Measurements from ENCODE around the gene WDR91.

The WDR91 gene

DNA sequence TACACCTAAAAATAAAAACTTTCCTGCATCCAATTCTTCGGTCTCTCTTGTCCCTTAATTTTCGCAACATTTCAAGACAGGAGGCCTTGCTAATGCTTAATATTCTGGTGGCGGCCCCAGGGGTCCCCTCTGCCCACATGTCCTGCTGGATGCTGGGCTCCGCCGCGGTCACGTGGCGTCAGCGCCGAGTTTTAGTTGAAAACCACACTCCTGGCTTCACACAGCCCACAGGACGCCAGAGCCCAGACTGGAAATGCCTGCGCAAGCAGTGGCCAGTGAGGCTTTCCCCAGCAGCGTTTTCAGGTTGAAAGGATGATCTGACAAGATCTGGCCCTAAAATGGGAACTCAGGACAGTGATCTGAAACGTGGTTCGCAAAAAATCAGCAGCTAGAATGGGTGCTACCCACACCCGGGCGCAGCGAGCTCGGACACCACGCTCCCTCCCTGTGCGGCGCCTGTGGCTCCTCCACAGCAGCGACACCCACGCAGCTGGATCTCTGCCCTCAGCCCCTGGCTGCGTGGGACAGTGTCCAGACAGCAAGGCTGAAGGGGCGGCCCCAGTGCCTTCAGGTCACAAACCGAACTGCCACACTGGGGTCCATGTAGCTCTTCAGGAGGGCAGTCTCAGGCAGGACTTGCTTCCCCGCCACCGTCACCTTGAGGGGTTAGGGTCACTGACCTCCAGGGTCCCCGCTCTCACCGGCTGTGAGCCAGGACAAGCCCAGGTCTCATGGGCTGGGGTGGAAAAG lies 29.2 kb downstream of the WDR91 start:
- H3K4me3 ChIP-seq (ENCODE audit: low read depth, low read length, poor library complexity, severe bottlenecking), result no peak overlapping the region
- no peak overlapping the region for H3K4me2 ChIP-seq (ENCODE audit: low read length)
- no peaks in the 10 kb centered on the region for H3F3A ChIP-seq (ENCODE audit: insufficient read depth, low read length)
- no peak overlapping the region for H2AFZ ChIP-seq (ENCODE audit: low read length)
- TF ChIP-seq, protein P1, sequence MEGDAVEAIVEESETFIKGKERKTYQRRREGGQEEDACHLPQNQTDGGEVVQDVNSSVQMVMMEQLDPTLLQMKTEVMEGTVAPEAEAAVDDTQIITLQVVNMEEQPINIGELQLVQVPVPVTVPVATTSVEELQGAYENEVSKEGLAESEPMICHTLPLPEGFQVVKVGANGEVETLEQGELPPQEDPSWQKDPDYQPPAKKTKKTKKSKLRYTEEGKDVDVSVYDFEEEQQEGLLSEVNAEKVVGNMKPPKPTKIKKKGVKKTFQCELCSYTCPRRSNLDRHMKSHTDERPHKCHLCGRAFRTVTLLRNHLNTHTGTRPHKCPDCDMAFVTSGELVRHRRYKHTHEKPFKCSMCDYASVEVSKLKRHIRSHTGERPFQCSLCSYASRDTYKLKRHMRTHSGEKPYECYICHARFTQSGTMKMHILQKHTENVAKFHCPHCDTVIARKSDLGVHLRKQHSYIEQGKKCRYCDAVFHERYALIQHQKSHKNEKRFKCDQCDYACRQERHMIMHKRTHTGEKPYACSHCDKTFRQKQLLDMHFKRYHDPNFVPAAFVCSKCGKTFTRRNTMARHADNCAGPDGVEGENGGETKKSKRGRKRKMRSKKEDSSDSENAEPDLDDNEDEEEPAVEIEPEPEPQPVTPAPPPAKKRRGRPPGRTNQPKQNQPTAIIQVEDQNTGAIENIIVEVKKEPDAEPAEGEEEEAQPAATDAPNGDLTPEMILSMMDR (IDR thresholded peaks at IDR 0.05; ENCODE audit: low read length), result no peak
- TF ChIP-seq EZH2 (IDR thresholded peaks at IDR 0.05; ENCODE audit: borderline replicate concordance, low read length), result no peak
- no peaks in the 10 kb centered on the region for H3K27me3 ChIP-seq (ENCODE audit: insufficient read depth, low read length)
- H3K9me3 ChIP-seq (ENCODE audit: low read length), result peaks cover 11% of the 10 kb centered on the region
- no peaks in the 10 kb centered on the region for H4K20me1 ChIP-seq (ENCODE audit: insufficient read depth, low read length)
- H3K79me2 ChIP-seq (ENCODE audit: insufficient read depth, low read length), result no peaks in the 10 kb centered on the region
- H3K9ac ChIP-seq (ENCODE audit: low read length), result no peak overlapping the region
- H3K27ac ChIP-seq (ENCODE audit: low read depth, low read length, poor library complexity, severe bottlenecking), result no peak overlapping the region
- H3K9me2 ChIP-seq (ENCODE audit: low read depth, low read length), result no peaks in the 10 kb centered on the region
- H3K36me3 ChIP-seq (ENCODE audit: insufficient read depth, low read length), result peaks cover 60% of the 10 kb centered on the region
- H3K4me1 ChIP-seq (ENCODE audit: insufficient read depth, low read length, severe bottlenecking), result no peaks in the 10 kb centered on the region

DNA sequence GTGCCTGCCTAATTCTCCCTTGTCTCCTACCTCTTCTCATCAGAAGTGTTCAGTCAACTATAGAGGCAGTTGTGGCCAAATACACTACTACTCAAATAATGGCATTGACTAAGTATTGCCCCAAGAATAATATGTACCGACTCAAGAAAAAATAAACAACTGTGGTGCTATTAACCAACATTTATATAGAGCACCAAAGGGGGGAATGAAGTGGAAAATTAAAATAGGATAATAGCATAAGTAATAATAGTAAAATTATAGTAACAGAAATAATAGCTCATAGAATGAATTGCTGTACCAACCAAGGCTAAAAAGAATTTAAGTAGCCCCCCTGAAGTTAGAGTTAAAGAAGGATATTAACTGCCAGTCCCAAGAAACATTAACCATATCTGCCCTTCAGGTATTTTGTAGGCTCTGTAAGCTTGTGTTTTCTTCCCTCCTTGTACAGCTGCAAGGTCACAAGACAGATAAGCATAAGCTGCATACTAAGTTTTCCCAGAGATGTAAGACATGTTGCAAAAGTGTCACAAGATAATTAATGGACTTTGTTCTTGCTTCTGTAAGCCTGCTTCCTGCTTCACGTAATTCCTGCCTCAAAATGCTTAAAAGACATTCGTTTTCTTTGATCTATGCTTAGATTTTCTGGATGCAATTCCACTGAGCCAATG lies 29.9 kb downstream of the WDR91 start:
- Histone ChIP-seq H3K79me2 (ENCODE audit: insufficient read depth, low read length) (no peaks in the 10 kb centered on the region), H3K9me2 (ENCODE audit: low read depth, low read length) (no peaks in the 10 kb centered on the region), H3K9ac (ENCODE audit: low read length) (no peak overlapping the region), H2AFZ (ENCODE audit: low read length) (no peak overlapping the region), H3K36me3 (ENCODE audit: insufficient read depth, low read length) (peaks cover 53% of the 10 kb centered on the region), H3K4me2 (ENCODE audit: low read length) (no peak overlapping the region), H3F3A (ENCODE audit: insufficient read depth, low read length) (no peaks in the 10 kb centered on the region), H3K27ac (ENCODE audit: low read depth, low read length, poor library complexity, severe bottlenecking) (no peak overlapping the region), H4K20me1 (ENCODE audit: insufficient read depth, low read length) (no peaks in the 10 kb centered on the region), H3K4me3 (ENCODE audit: low read depth, low read length, poor library complexity, severe bottlenecking) (no peak overlapping the region), H3K9me3 (ENCODE audit: low read length) (peaks cover 11% of the 10 kb centered on the region), H3K4me1 (ENCODE audit: insufficient read depth, low read length, severe bottlenecking) (no peaks in the 10 kb centered on the region), H3K27me3 (ENCODE audit: insufficient read depth, low read length) (no peaks in the 10 kb centered on the region)
- no peak for TF ChIP-seq EZH2 (IDR thresholded peaks at IDR 0.05; ENCODE audit: borderline replicate concordance, low read length)
- TF ChIP-seq, protein P1 (IDR thresholded peaks at IDR 0.05; ENCODE audit: low read length), result no peak

DNA sequence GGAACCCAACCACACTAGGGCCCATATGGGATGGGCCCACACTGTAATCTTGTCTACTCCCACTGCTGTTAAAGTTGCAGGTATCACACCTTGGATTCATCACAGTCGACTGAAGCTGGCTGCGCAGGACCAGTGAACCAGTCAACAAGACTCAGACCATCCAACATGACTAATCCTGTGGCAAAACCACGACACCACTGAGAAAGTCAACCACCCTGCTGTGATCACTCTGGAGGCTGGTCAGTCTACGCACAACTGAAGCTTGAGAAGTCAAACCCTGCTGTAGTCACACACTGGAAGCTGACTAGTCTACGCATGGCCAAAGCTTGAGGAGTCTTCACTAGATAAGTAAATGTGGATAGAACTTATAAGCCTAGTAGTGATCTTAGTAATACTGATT lies 31.2 kb downstream of the WDR91 start:
- no peak overlapping the region for H3K4me3 ChIP-seq (ENCODE audit: low read depth, low read length, poor library complexity, severe bottlenecking)
- no peak overlapping the region for H2AFZ ChIP-seq (ENCODE audit: low read length)
- no peaks in the 10 kb centered on the region for H3K9me2 ChIP-seq (ENCODE audit: low read depth, low read length)
- H3K9ac ChIP-seq (ENCODE audit: low read length), result no peak overlapping the region
- H3K27me3 ChIP-seq (ENCODE audit: insufficient read depth, low read length), result no peaks in the 10 kb centered on the region
- H3K4me2 ChIP-seq (ENCODE audit: low read length), result no peak overlapping the region
- no peaks in the 10 kb centered on the region for H3F3A ChIP-seq (ENCODE audit: insufficient read depth, low read length)
- TF ChIP-seq, protein P1 (IDR thresholded peaks at IDR 0.05; ENCODE audit: low read length), result no peak
- no peak for TF ChIP-seq EZH2 (IDR thresholded peaks at IDR 0.05; ENCODE audit: borderline replicate concordance, low read length)
- peaks cover 11% of the 10 kb centered on the region for H3K9me3 ChIP-seq (ENCODE audit: low read length)
- H4K20me1 ChIP-seq (ENCODE audit: insufficient read depth, low read length), result no peaks in the 10 kb centered on the region
- no peaks in the 10 kb centered on the region for H3K4me1 ChIP-seq (ENCODE audit: insufficient read depth, low read length, severe bottlenecking)
- peaks cover 41% of the 10 kb centered on the region for H3K36me3 ChIP-seq (ENCODE audit: insufficient read depth, low read length)
- no peak overlapping the region for H3K27ac ChIP-seq (ENCODE audit: low read depth, low read length, poor library complexity, severe bottlenecking)
- H3K79me2 ChIP-seq (ENCODE audit: insufficient read depth, low read length), result no peaks in the 10 kb centered on the region

All from OCI-LY1 (cell line).